Spleen (tissue), 11 donors: ENCODE measurements around the gene UCK2. TPM values are rescaled to one million over a fixed set of nuclear protein-coding genes. Genes with fewer than 3 reads are reported as not detected.

ENCODE experiments used
- DNase-seq: peaks from one replicate; pipeline ENCODE4 v3.0.0-alpha.2; 2020
- H3K27ac ChIP-seq, 8 donors: fragments of 200-600 bp; sonication (generic) in 7 of 8; 1 replicate in 4 of 8; 2 replicates in 4 of 8; pipeline versions ENCODE4 v1.5.0 to v1.8.0; 2016 to 2021; ENCODE audit warnings: inconsistent platforms in 4 of 8, mild to moderate bottlenecking in 4 of 8, moderate library complexity in 1 of 8
- H3K27me3 ChIP-seq, 7 donors: fragments of 200-600 bp; sonication (generic) in 6 of 7; replicated peaks in 1 of 7; 1 replicate in 4 of 7; 2 replicates in 3 of 7; pipeline versions ENCODE4 v1.5.0 to v1.8.0; 2016 to 2021; ENCODE audit warnings: inconsistent platforms in 3 of 7, mild to moderate bottlenecking in 1 of 7
- H3K36me3 ChIP-seq, 6 donors: fragments of 200-600 bp; sonication (generic) in 5 of 6; 1 replicate in 4 of 6; 2 replicates in 2 of 6; pipeline versions ENCODE4 v1.5.0 to v1.8.0; 2016 to 2021; ENCODE audit warnings: inconsistent platforms in 2 of 6
- H3K4me1 ChIP-seq, 6 donors: fragments of 200-600 bp; sonication (generic) in 5 of 6; 1 replicate in 3 of 6; 2 replicates in 3 of 6; pipeline versions ENCODE4 v1.5.0 to v1.8.0; 2016 to 2021; ENCODE audit warnings: inconsistent platforms in 3 of 6
- H3K4me3 ChIP-seq, 8 donors: fragments of 200-600 bp; sonication (generic) in 7 of 8; 1 replicate in 4 of 8; 2 replicates in 4 of 8; pipeline versions ENCODE4 v1.5.0 to v1.8.0; 2016 to 2021; ENCODE audit warnings: inconsistent platforms in 4 of 8, mild to moderate bottlenecking in 4 of 8, moderate library complexity in 2 of 8
- H3K9me3 ChIP-seq, 8 donors: fragments of 200-600 bp; sonication (generic) in 7 of 8; 1 replicate in 4 of 8; 2 replicates in 4 of 8; pipeline versions ENCODE4 v1.5.0 to v1.8.0; 2016 to 2021; ENCODE audit warnings: inconsistent platforms in 4 of 8
- CTCF ChIP-seq, 11 experiments: fragments of 200-600 bp in 7 of 11; fragments of 450-650 bp in 4 of 11; sonication (generic) in 4 of 11; IDR thresholded peaks in 8 of 11; conservative IDR thresholded peaks in 3 of 11; 1 replicate in 7 of 11; 2 replicates in 4 of 11; pipeline versions ENCODE4 v1.4.0 to v1.8.0; 2016 to 2021; ENCODE audit warnings: antibody characterized with exemption in 11 of 11, inconsistent platforms in 4 of 11, mild to moderate bottlenecking in 1 of 11
- POLR2A ChIP-seq, 3 donors: fragments of 450-650 bp; IDR thresholded peaks; one replicate each; pipeline ENCODE4 v1.5.1; 2017; ENCODE audit warnings: antibody characterized with exemption in 3 of 3, mild to moderate bottlenecking in 1 of 3
- POLR2AphosphoS5 ChIP-seq, 3 donors: sonication (generic); formaldehyde crosslinking; IDR thresholded peaks; one replicate each; pipeline ENCODE4 v1.5.1; 2017; ENCODE audit warnings: antibody characterized with exemption in 3 of 3
- WGBS, 5 donors: extraction: QIAGEN DNeasy Blood & Tissue Kit in 3 of 5; methylation state at CpG; one replicate each; pipeline versions ENCODE4 v1.1.5 to v1.1.7; 2013 to 2018; 5-methylcytosine and 5-hydroxymethylcytosine counted together
- intact Hi-C: fragments of 100-400 bp; cut with DNase I; formaldehyde crosslinking; loops from one replicate; pipeline ENCODE4 v1.15.0; 2023; ENCODE audit warnings: low total_unique reads
- polyA plus RNA-seq, 3 donors: library from polyadenylated mRNA; stranded (reverse); fragments of 200-250 nt; gene quantifications; one replicate each; pipeline ENCODE4 v1.2.1, GENCODE V29; 2013
- total RNA-seq, 7 donors: library from RNA; depleted of rRNA in 3 of 7; stranded (reverse); fragments of >200 nt in 3 of 7; fragmentation: NEBNext Ultra II Directional in 4 of 7; extraction: Animal tissue kit (Norgen Biotek cat#: 25700) in 4 of 7; gene quantifications; one replicate each; pipeline versions ENCODE4 v1.1.0 to v1.2.1, GENCODE V29; 2016 to 2021
- donor health status: healthy with polysubstance abuse.
- donor health status: DM: no; HTN: no; CAD: no; lungs with moderate emphysema.
- donor health status: DM: no; HTN: no; CAD: no.
- donor health status: Bipolar disorder and iron deficiency.
- donor health status: healthy.
- donor health status: DM: no; HTN: no; CAD: no.
- donor health status: DM: yes; HTN: yes; CAD: no.

The UCK2 gene
- total and polyA plus RNA-seq, 10 donors: 9.8 to 18.3 (median 16.0) TPM

DNA sequence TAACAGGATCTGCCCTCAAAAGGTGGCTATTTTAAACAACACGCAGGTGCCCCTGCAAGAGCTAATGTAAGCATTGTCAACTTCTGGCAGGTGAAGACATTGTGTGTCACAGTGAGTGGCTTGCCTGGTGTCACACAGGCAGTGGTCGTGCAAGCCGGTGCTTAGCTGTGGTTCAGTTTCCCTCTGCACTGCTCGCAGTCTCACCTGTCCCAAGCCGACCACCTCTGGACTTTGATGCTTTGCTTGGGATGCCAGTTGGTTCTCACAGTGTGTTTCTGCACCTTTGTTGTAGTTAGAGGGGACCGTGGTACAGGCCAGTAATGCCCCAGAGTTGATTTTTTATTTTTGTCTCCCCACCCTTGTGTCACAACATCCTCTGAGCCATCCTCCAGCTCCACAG is 85.2 kb downstream of the UCK2 start:
- no peaks in the 10 kb centered on the region for H3K27me3 ChIP-seq
- TF ChIP-seq POLR2AphosphoS5 (IDR thresholded peaks at IDR 0.05) (no peak), CTCF (IDR thresholded peaks at IDR 0.05 in 8 of 11, conservative IDR thresholded peaks at IDR 0.05 in 3 of 11) (no peak), POLR2A (IDR thresholded peaks at IDR 0.05) (no peak)
- no peak overlapping the region for H3K4me3 ChIP-seq
- no peak overlapping the region for H3K27ac ChIP-seq
- H3K36me3 ChIP-seq: peaks cover 0 to 33% (median 5%) of the 10 kb centered on the region in 6 donors
- DNase-seq: no peak
- WGBS, 5 donors: 88 to 97% (median 91%) methylated on average over 6 of the region's 6 CpGs
- peaks cover 0 to 21% (median 15%) of the 10 kb centered on the region in 6 donors for H3K4me1 ChIP-seq
- intact Hi-C loops: loop anchor here (5.0 kb wide), 2 partner anchors 195 to 520 kb away; no protein-coding TSS in a partner anchor
- no peaks in the 10 kb centered on the region for H3K9me3 ChIP-seq

GRCh38 chr1:165914136-165914798 is 86.9 kb downstream of the UCK2 start:
- 6 to 18% (median 12%) methylated on average over 4 of the region's 4 CpGs for WGBS, 5 donors
- H3K4me3 ChIP-seq: no peak overlapping the region
- peak; percentile 74 to 93 (median 85) for TF ChIP-seq CTCF (IDR thresholded peaks at IDR 0.05 in 8 of 11, conservative IDR thresholded peaks at IDR 0.05 in 3 of 11)
- peak in 1 of 3 donors; percentile 32 for TF ChIP-seq POLR2AphosphoS5 (IDR thresholded peaks at IDR 0.05)
- TF ChIP-seq POLR2A (IDR thresholded peaks at IDR 0.05): no peak
- intact Hi-C loops: loop anchor here (2.0 to 5.0 kb wide), 3 partner anchors 197 to 522 kb away; no protein-coding TSS in a partner anchor
- peaks cover 0 to 21% (median 15%) of the 10 kb centered on the region in 6 donors for H3K4me1 ChIP-seq
- H3K27me3 ChIP-seq: no peaks in the 10 kb centered on the region
- no peak for DNase-seq
- peaks cover 0 to 17% (median 0%) of the 10 kb centered on the region in 6 donors for H3K36me3 ChIP-seq
- no peaks in the 10 kb centered on the region for H3K9me3 ChIP-seq
- H3K27ac ChIP-seq: no peak overlapping the region

DNA sequence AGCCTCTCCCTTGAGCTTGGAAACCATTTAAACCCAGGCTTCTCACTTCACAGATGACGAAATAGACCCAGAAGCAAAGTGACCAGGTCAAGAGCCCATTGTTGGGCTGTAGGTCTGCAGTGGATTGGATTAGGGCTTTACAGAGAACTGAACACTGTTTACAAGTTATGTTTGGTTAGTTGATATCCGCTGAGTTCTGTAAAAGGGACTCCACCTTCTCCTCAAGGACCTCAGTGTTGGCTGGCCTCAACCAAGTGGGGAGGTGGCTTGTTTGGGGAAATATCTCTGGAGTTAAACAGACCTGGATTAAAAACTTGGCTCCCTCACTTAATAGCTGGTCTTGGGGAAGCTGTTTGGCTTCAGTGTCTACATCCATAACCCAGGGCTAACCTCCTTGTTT is 88.1 kb downstream of the UCK2 start:
- intact Hi-C loops: loop anchor here (2.0 kb wide), 1 partner anchor 315 kb away; no protein-coding TSS in a partner anchor
- Histone ChIP-seq H3K27ac (no peak overlapping the region), H3K4me1 (peaks cover 0 to 20% (median 14%) of the 10 kb centered on the region in 6 donors), H3K9me3 (no peaks in the 10 kb centered on the region), H3K4me3 (no peak overlapping the region), H3K27me3 (no peaks in the 10 kb centered on the region), H3K36me3 (peaks cover 0 to 9% (median 0%) of the 10 kb centered on the region in 6 donors)
- no peak for DNase-seq
- TF ChIP-seq CTCF (IDR thresholded peaks at IDR 0.05 in 8 of 11, conservative IDR thresholded peaks at IDR 0.05 in 3 of 11) (no peak), POLR2A (IDR thresholded peaks at IDR 0.05) (no peak), POLR2AphosphoS5 (IDR thresholded peaks at IDR 0.05) (no peak)
- 78 to 88% (median 82%) methylated on average over 2 of the region's 2 CpGs for WGBS, 5 donors

GRCh38 chr1:165915932-165916348 is 88.5 kb downstream of the UCK2 start:
- DNase-seq: no peak
- peaks cover 0 to 17% (median 13%) of the 10 kb centered on the region in 6 donors for H3K4me1 ChIP-seq
- H3K27ac ChIP-seq: no peak overlapping the region
- no peaks in the 10 kb centered on the region for H3K27me3 ChIP-seq
- intact Hi-C loops: loop anchor here (2.0 kb wide), 1 partner anchor 315 kb away; no protein-coding TSS in a partner anchor
- 30 to 80% (median 55%) methylated on average over 4 of the region's 4 CpGs for WGBS, 5 donors
- no peaks in the 10 kb centered on the region for H3K9me3 ChIP-seq
- H3K4me3 ChIP-seq: no peak overlapping the region
- H3K36me3 ChIP-seq: peaks cover 0 to 6% (median 0%) of the 10 kb centered on the region in 6 donors
- TF ChIP-seq POLR2AphosphoS5 (IDR thresholded peaks at IDR 0.05) (no peak), CTCF (IDR thresholded peaks at IDR 0.05 in 8 of 11, conservative IDR thresholded peaks at IDR 0.05 in 3 of 11) (no peak), POLR2A (IDR thresholded peaks at IDR 0.05) (no peak)
